ENCODE measurements around the gene HERC2.

GRCh38 chr15:28264166-28264565 lies 57.8 kb downstream of the HERC2 start:
- TF ChIP-seq, protein P1, sequence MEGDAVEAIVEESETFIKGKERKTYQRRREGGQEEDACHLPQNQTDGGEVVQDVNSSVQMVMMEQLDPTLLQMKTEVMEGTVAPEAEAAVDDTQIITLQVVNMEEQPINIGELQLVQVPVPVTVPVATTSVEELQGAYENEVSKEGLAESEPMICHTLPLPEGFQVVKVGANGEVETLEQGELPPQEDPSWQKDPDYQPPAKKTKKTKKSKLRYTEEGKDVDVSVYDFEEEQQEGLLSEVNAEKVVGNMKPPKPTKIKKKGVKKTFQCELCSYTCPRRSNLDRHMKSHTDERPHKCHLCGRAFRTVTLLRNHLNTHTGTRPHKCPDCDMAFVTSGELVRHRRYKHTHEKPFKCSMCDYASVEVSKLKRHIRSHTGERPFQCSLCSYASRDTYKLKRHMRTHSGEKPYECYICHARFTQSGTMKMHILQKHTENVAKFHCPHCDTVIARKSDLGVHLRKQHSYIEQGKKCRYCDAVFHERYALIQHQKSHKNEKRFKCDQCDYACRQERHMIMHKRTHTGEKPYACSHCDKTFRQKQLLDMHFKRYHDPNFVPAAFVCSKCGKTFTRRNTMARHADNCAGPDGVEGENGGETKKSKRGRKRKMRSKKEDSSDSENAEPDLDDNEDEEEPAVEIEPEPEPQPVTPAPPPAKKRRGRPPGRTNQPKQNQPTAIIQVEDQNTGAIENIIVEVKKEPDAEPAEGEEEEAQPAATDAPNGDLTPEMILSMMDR (IDR thresholded peaks at IDR 0.05) = no peak
- no peak for TF ChIP-seq POLR2A (IDR thresholded peaks at IDR 0.05)

Data from uterus (tissue), 2 donors.